ENCODE measurements around the gene SLC5A3.

Gene SLC5A3

GRCh38 chr21:34083357-34083756 lies 10.0 kb downstream of the SLC5A3 start:
- Histone ChIP-seq H3K4me3 (ENCODE audit: low read length) (no peak overlapping the region), H3K9ac (ENCODE audit: low read depth, low read length) (no peak overlapping the region), H3K36me3 (ENCODE audit: insufficient read depth, low read length) (peaks cover 42% of the 10 kb centered on the region), H3K27me3 (ENCODE audit: insufficient read depth, low read length) (no peaks in the 10 kb centered on the region), H3K9me3 (ENCODE audit: insufficient read depth, low read depth, low read length) (no peaks in the 10 kb centered on the region), H3K4me1 (ENCODE audit: insufficient read depth, low read length) (peaks cover 57% of the 10 kb centered on the region), H3K27ac (ENCODE audit: low read depth, low read length) (no peak overlapping the region)
- WGBS: 88% methylated on average over 3 of the region's 3 CpGs

GRCh38 chr21:34085129-34085528 lies 11.8 kb downstream of the SLC5A3 start:
- Histone ChIP-seq H3K4me1 (ENCODE audit: insufficient read depth, low read length) (peaks cover 57% of the 10 kb centered on the region), H3K4me3 (ENCODE audit: low read length) (no peak overlapping the region), H3K9ac (ENCODE audit: low read depth, low read length) (no peak overlapping the region), H3K36me3 (ENCODE audit: insufficient read depth, low read length) (peaks cover 31% of the 10 kb centered on the region), H3K27me3 (ENCODE audit: insufficient read depth, low read length) (no peaks in the 10 kb centered on the region), H3K9me3 (ENCODE audit: insufficient read depth, low read depth, low read length) (no peaks in the 10 kb centered on the region), H3K27ac (ENCODE audit: low read depth, low read length) (0 out of 2 replicates have a peak overlapping the region, but pooled peaks have one; percentile 5)
- 47% methylated on average over 2 of the region's 2 CpGs for WGBS

DNA sequence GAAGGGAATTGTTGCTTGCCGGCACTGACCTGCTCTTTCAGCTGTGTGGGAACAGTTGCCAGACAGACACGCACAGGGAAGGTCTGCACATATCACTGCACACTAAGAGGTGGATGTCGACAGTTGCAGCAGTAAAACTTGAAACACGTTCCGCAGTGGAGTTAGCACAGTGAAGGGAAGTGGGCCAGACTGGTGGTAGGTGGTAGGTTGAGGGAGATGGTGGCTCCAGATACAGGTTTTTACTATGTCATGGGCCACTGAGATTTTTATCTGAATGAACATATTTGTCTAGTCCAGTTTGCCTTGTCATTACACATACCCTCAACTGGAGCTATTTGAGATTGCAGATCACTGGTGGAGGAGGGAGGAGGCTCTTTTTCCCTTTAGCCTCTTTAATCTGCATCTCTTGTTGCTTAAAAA lies 13.5 kb downstream of the SLC5A3 start:
- no peaks in the 10 kb centered on the region for H3K9me3 ChIP-seq (ENCODE audit: insufficient read depth, low read depth, low read length)
- no peak overlapping the region for H3K9ac ChIP-seq (ENCODE audit: low read depth, low read length)
- no peaks in the 10 kb centered on the region for H3K27me3 ChIP-seq (ENCODE audit: insufficient read depth, low read length)
- H3K27ac ChIP-seq (ENCODE audit: low read depth, low read length): no peak overlapping the region
- H3K36me3 ChIP-seq (ENCODE audit: insufficient read depth, low read length): peaks cover 15% of the 10 kb centered on the region; the same call in 1 of the 2 replicates
- H3K4me3 ChIP-seq (ENCODE audit: low read length): no peak overlapping the region
- peaks cover 59% of the 10 kb centered on the region for H3K4me1 ChIP-seq (ENCODE audit: insufficient read depth, low read length)
- 94% methylated on average over 5 of the region's 5 CpGs for WGBS

- H3K4me3 ChIP-seq (ENCODE audit: low read length): no peak overlapping the region
- H3K9me3 ChIP-seq (ENCODE audit: insufficient read depth, low read depth, low read length): no peaks in the 10 kb centered on the region
- peaks cover 7% of the 10 kb centered on the region; the same call in 1 of the 2 replicates for H3K36me3 ChIP-seq (ENCODE audit: insufficient read depth, low read length)
- no peaks in the 10 kb centered on the region for H3K27me3 ChIP-seq (ENCODE audit: insufficient read depth, low read length)
- H3K27ac ChIP-seq (ENCODE audit: low read depth, low read length): no peak overlapping the region
- WGBS: 96% methylated on average over 3 of the region's 3 CpGs
- peaks cover 50% of the 10 kb centered on the region for H3K4me1 ChIP-seq (ENCODE audit: insufficient read depth, low read length)
- no peak overlapping the region for H3K9ac ChIP-seq (ENCODE audit: low read depth, low read length)
Observed at GRCh38 chr21:34088752-34089151, 15.4 kb downstream of the SLC5A3 start.

GRCh38 chr21:34091032-34091431 lies 17.7 kb downstream of the SLC5A3 start:
- Histone ChIP-seq H3K4me1 (ENCODE audit: insufficient read depth, low read length) (peaks cover 30% of the 10 kb centered on the region), H3K27me3 (ENCODE audit: insufficient read depth, low read length) (no peaks in the 10 kb centered on the region), H3K9me3 (ENCODE audit: insufficient read depth, low read depth, low read length) (no peaks in the 10 kb centered on the region), H3K9ac (ENCODE audit: low read depth, low read length) (no peak overlapping the region), H3K27ac (ENCODE audit: low read depth, low read length) (no peak overlapping the region), H3K4me3 (ENCODE audit: low read length) (no peak overlapping the region), H3K36me3 (ENCODE audit: insufficient read depth, low read length) (peaks cover 25% of the 10 kb centered on the region)
- WGBS: 73% methylated on average over 4 of the region's 4 CpGs

DNA sequence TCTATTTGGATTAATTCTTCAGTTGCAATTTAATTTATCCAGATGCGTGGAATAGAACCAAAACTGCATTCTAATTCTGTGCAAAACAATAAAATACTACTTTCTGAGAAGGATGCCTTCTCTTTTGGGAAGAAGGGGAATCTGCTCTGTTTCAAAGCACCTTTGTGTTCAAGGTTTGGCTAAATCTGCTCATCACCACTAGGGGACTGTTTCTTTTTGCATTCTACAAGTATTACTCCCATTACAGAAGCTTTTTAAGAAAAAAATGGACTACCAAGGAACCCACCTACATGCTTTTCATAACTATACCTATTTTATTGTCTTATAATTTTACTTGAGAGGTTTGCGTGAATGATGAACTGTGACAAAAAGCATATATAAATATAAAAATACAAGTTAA lies 18.2 kb downstream of the SLC5A3 start:
- H3K27ac ChIP-seq (ENCODE audit: low read depth, low read length): no peak overlapping the region
- H3K9me3 ChIP-seq (ENCODE audit: insufficient read depth, low read depth, low read length): no peaks in the 10 kb centered on the region
- peaks cover 31% of the 10 kb centered on the region for H3K36me3 ChIP-seq (ENCODE audit: insufficient read depth, low read length)
- WGBS: 100% methylated on average over 1 of the region's 2 CpGs
- H3K4me3 ChIP-seq (ENCODE audit: low read length): no peak overlapping the region
- peaks cover 24% of the 10 kb centered on the region for H3K4me1 ChIP-seq (ENCODE audit: insufficient read depth, low read length)
- H3K9ac ChIP-seq (ENCODE audit: low read depth, low read length): no peak overlapping the region
- no peaks in the 10 kb centered on the region for H3K27me3 ChIP-seq (ENCODE audit: insufficient read depth, low read length)

- Histone ChIP-seq H3K9ac (ENCODE audit: low read depth, low read length) (no peak overlapping the region), H3K27ac (ENCODE audit: low read depth, low read length) (no peak overlapping the region), H3K4me3 (ENCODE audit: low read length) (no peak overlapping the region), H3K27me3 (ENCODE audit: insufficient read depth, low read length) (no peaks in the 10 kb centered on the region), H3K4me1 (ENCODE audit: insufficient read depth, low read length) (peaks cover 18% of the 10 kb centered on the region), H3K9me3 (ENCODE audit: insufficient read depth, low read depth, low read length) (no peaks in the 10 kb centered on the region), H3K36me3 (ENCODE audit: insufficient read depth, low read length) (peaks cover 39% of the 10 kb centered on the region)
- 73% methylated on average over 6 of the region's 6 CpGs for WGBS
Observed at GRCh38 chr21:34092262-34092921, 19.0 kb downstream of the SLC5A3 start.

DNA sequence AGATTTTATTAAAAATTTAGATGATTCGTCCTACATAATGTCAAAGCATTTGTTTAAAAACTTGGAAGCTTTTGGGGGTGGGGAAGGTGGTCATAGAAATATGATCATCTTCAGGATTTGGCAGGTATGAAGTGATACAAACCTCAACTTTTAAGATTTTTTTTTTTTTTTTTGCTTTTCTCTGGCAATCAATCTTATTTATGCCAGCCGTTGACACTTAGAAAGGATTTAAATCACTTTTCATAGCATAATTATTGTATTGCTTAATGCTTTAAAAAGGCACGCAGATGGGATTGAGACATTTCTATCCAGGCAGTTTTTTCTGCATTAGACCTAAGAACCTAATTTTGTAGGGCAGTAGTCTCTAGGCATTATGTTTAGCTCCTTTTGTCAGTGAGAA lies 19.7 kb downstream of the SLC5A3 start:
- Histone ChIP-seq H3K4me3 (ENCODE audit: low read length) (no peak overlapping the region), H3K9me3 (ENCODE audit: insufficient read depth, low read depth, low read length) (no peaks in the 10 kb centered on the region), H3K4me1 (ENCODE audit: insufficient read depth, low read length) (peaks cover 15% of the 10 kb centered on the region), H3K9ac (ENCODE audit: low read depth, low read length) (no peak overlapping the region), H3K27me3 (ENCODE audit: insufficient read depth, low read length) (no peaks in the 10 kb centered on the region), H3K36me3 (ENCODE audit: insufficient read depth, low read length) (peaks cover 42% of the 10 kb centered on the region), H3K27ac (ENCODE audit: low read depth, low read length) (no peak overlapping the region)
- 83% methylated on average over 3 of the region's 3 CpGs for WGBS

DNA sequence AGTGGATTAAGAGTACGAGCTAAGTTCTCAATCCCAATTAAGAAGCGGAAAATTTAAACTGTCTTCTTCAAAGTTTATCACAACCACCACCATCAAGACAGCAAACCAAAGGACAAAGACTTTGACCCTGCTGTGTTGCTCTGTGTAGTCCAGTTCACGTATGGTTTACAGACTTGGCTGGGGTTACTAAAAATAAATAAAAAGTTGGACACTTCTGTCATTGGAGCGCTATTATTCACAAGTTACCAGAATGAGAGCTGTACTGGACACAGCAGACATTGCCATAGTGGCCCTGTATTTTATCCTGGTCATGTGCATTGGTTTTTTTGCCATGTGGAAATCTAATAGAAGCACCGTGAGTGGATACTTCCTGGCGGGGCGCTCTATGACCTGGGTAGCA lies 21.6 kb downstream of the SLC5A3 start:
- Histone ChIP-seq H3K36me3 (ENCODE audit: insufficient read depth, low read length) (peaks cover 42% of the 10 kb centered on the region), H3K9me3 (ENCODE audit: insufficient read depth, low read depth, low read length) (no peaks in the 10 kb centered on the region), H3K4me3 (ENCODE audit: low read length) (no peak overlapping the region), H3K27ac (ENCODE audit: low read depth, low read length) (no peak overlapping the region), H3K27me3 (ENCODE audit: insufficient read depth, low read length) (no peaks in the 10 kb centered on the region), H3K9ac (ENCODE audit: low read depth, low read length) (no peak overlapping the region), H3K4me1 (ENCODE audit: insufficient read depth, low read length) (peaks cover 31% of the 10 kb centered on the region)
- 97% methylated on average over 7 of the region's 7 CpGs for WGBS

GRCh38 chr21:34097442-34097841 lies 24.1 kb downstream of the SLC5A3 start:
- Histone ChIP-seq H3K4me1 (ENCODE audit: insufficient read depth, low read length) (peaks cover 40% of the 10 kb centered on the region), H3K9ac (ENCODE audit: low read depth, low read length) (no peak overlapping the region), H3K27me3 (ENCODE audit: insufficient read depth, low read length) (no peaks in the 10 kb centered on the region), H3K9me3 (ENCODE audit: insufficient read depth, low read depth, low read length) (no peaks in the 10 kb centered on the region), H3K4me3 (ENCODE audit: low read length) (no peak overlapping the region), H3K36me3 (ENCODE audit: insufficient read depth, low read length) (peaks cover 40% of the 10 kb centered on the region), H3K27ac (ENCODE audit: low read depth, low read length) (no peak overlapping the region)
- 90% methylated on average over 2 of the region's 2 CpGs for WGBS

DNA sequence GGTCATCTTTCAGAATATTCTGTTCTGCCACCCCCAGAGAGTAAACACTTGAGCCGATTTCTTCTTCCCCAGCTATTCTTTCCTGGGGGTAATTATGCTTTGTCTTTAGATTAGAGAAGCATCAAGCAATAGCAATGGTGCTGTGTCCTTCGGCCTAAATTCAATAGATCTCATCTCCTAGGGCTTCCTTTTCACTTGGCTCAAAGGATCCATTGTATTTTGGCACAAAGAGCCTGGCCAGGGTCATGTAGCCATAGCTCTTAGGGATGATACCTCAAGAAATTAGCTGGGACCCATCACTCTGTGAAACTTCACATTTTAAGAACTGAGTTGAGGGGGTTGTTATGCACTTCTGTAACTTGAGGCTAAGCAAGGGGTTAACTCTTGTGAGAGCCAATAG lies 27.0 kb downstream of the SLC5A3 start:
- peaks cover 38% of the 10 kb centered on the region for H3K36me3 ChIP-seq (ENCODE audit: insufficient read depth, low read length)

GRCh38 chr21:34100790-34101189 lies 27.4 kb downstream of the SLC5A3 start:
- Histone ChIP-seq H3K27me3 (ENCODE audit: insufficient read depth, low read length) (no peaks in the 10 kb centered on the region), H3K27ac (ENCODE audit: low read depth, low read length) (no peak overlapping the region; the same call in 1 of the 2 replicates), H3K9ac (ENCODE audit: low read depth, low read length) (no peak overlapping the region), H3K4me3 (ENCODE audit: low read length) (no peak overlapping the region), H3K9me3 (ENCODE audit: insufficient read depth, low read depth, low read length) (no peaks in the 10 kb centered on the region), H3K4me1 (ENCODE audit: insufficient read depth, low read length) (peaks cover 37% of the 10 kb centered on the region), H3K36me3 (ENCODE audit: insufficient read depth, low read length) (peaks cover 34% of the 10 kb centered on the region)
- 79% methylated on average over 3 of the region's 4 CpGs for WGBS

More for the DNA sequence above, 27.0 kb downstream of the SLC5A3 start:
- Histone ChIP-seq H3K27ac (ENCODE audit: low read depth, low read length) (no peak overlapping the region; the same call in 1 of the 2 replicates), H3K9ac (ENCODE audit: low read depth, low read length) (no peak overlapping the region), H3K4me3 (ENCODE audit: low read length) (no peak overlapping the region), H3K9me3 (ENCODE audit: insufficient read depth, low read depth, low read length) (no peaks in the 10 kb centered on the region), H3K4me1 (ENCODE audit: insufficient read depth, low read length) (peaks cover 37% of the 10 kb centered on the region), H3K27me3 (ENCODE audit: insufficient read depth, low read length) (no peaks in the 10 kb centered on the region)
- WGBS: 65% methylated on average over 1 of the region's 2 CpGs
